Stimulated activated naive CD8-positive, alpha-beta T cell treated with anti-CD3 and anti-CD28 coated beads, Interleukin-15, Interleukin-2, amounts not matched to agents 100 ng/mL and 50 ng/mL, for 24 hours (primary cell): ENCODE results near the gene CP.
"Not testable (repeated sequence)": the region's sequence is repeated elsewhere in the genome, so short reads cannot be mapped to it uniquely, and the experiment has no call there.

Source experiments
- H3K27ac Mint-ChIP-seq: one replicate; pipeline ENCODE4 v1.8.0; 2021; ENCODE audit warnings: mild to moderate bottlenecking, mixed read lengths
- H3K27me3 Mint-ChIP-seq: one replicate; pipeline ENCODE4 v1.8.0; 2021; ENCODE audit warnings: mixed read lengths
- H3K36me3 Mint-ChIP-seq: one replicate; pipeline ENCODE4 v1.8.0; 2021; ENCODE audit warnings: low read depth, mixed read lengths
- H3K4me1 Mint-ChIP-seq: one replicate; pipeline ENCODE4 v1.8.0; 2021; ENCODE audit warnings: low read depth, mixed read lengths
- H3K4me3 Mint-ChIP-seq: one replicate; pipeline ENCODE4 v1.8.0; 2021; ENCODE audit warnings: mild to moderate bottlenecking, mixed read lengths
- H3K9me3 Mint-ChIP-seq: one replicate; pipeline ENCODE4 v1.8.0; 2021; ENCODE audit warnings: mixed read lengths

The CP gene

GRCh38 chr3:149215515-149215914 is 6.1 kb downstream of the CP start:
- Mint-ChIP-seq H3K4me1 (no peaks in the 10 kb centered on the region), H3K36me3 (no peaks in the 10 kb centered on the region), H3K4me3 (no peak overlapping the region), H3K27ac (no peak overlapping the region), H3K27me3 (no peaks in the 10 kb centered on the region), H3K9me3 (no peaks in the 10 kb centered on the region)

- no peak overlapping the region for H3K27ac Mint-ChIP-seq
- no peak overlapping the region for H3K4me3 Mint-ChIP-seq
- no peaks in the 10 kb centered on the region for H3K27me3 Mint-ChIP-seq
- no peaks in the 10 kb centered on the region for H3K9me3 Mint-ChIP-seq
- H3K36me3 Mint-ChIP-seq: no peaks in the 10 kb centered on the region
- no peaks in the 10 kb centered on the region for H3K4me1 Mint-ChIP-seq
These were observed 6.9 kb downstream of the CP start for GRCh38 chr3:149214702-149215101.

GRCh38 chr3:149212386-149212785 is 9.2 kb downstream of the CP start:
- H3K36me3 Mint-ChIP-seq: no peaks in the 10 kb centered on the region
- H3K4me1 Mint-ChIP-seq: no peaks in the 10 kb centered on the region
- H3K27ac Mint-ChIP-seq: no peak overlapping the region
- no peaks in the 10 kb centered on the region for H3K27me3 Mint-ChIP-seq
- H3K9me3 Mint-ChIP-seq: no peaks in the 10 kb centered on the region
- no peak overlapping the region for H3K4me3 Mint-ChIP-seq

- Mint-ChIP-seq H3K4me1 (peaks cover 2% of the 10 kb centered on the region), H3K4me3 (no peak overlapping the region), H3K27me3 (peaks cover 12% of the 10 kb centered on the region), H3K9me3 (no peaks in the 10 kb centered on the region), H3K27ac (no peak overlapping the region), H3K36me3 (no peaks in the 10 kb centered on the region)
These were observed 12.2 kb downstream of the CP start for GRCh38 chr3:149209431-149209830.

GRCh38 chr3:149207475-149207874 is 14.2 kb downstream of the CP start:
- peaks cover 14% of the 10 kb centered on the region for H3K4me1 Mint-ChIP-seq
- no peak overlapping the region for H3K4me3 Mint-ChIP-seq
- H3K27ac Mint-ChIP-seq: no peak overlapping the region
- peaks cover 20% of the 10 kb centered on the region for H3K27me3 Mint-ChIP-seq
- H3K36me3 Mint-ChIP-seq: no peaks in the 10 kb centered on the region
- no peaks in the 10 kb centered on the region for H3K9me3 Mint-ChIP-seq

GRCh38 chr3:149204390-149204991 is 17.1 kb downstream of the CP start:
- Mint-ChIP-seq H3K4me3 (no peak overlapping the region), H3K9me3 (no peaks in the 10 kb centered on the region), H3K36me3 (no peaks in the 10 kb centered on the region), H3K27ac (peak overlapping the region; percentile 1), H3K27me3 (peaks cover 20% of the 10 kb centered on the region), H3K4me1 (peaks cover 17% of the 10 kb centered on the region)

GRCh38 chr3:149203758-149204157 is 17.9 kb downstream of the CP start:
- H3K4me1 Mint-ChIP-seq: peaks cover 17% of the 10 kb centered on the region
- H3K9me3 Mint-ChIP-seq: no peaks in the 10 kb centered on the region
- H3K4me3 Mint-ChIP-seq: no peak overlapping the region
- H3K36me3 Mint-ChIP-seq: no peaks in the 10 kb centered on the region
- peaks cover 20% of the 10 kb centered on the region for H3K27me3 Mint-ChIP-seq
- H3K27ac Mint-ChIP-seq: peak overlapping the region; percentile 65

- no peak overlapping the region for H3K4me3 Mint-ChIP-seq
- H3K27ac Mint-ChIP-seq: no peak overlapping the region
- H3K4me1 Mint-ChIP-seq: peaks cover 15% of the 10 kb centered on the region
- H3K27me3 Mint-ChIP-seq: peaks cover 19% of the 10 kb centered on the region
- no peaks in the 10 kb centered on the region for H3K36me3 Mint-ChIP-seq
- H3K9me3 Mint-ChIP-seq: no peaks in the 10 kb centered on the region
These were observed 22.2 kb downstream of the CP start for GRCh38 chr3:149199474-149199873.

GRCh38 chr3:149198611-149199010 is 23.0 kb downstream of the CP start:
- H3K4me3 Mint-ChIP-seq: no peak overlapping the region
- H3K9me3 Mint-ChIP-seq: no peaks in the 10 kb centered on the region
- H3K27me3 Mint-ChIP-seq: peaks cover 13% of the 10 kb centered on the region
- H3K36me3 Mint-ChIP-seq: no peaks in the 10 kb centered on the region
- H3K27ac Mint-ChIP-seq: no peak overlapping the region
- peaks cover 7% of the 10 kb centered on the region for H3K4me1 Mint-ChIP-seq

- H3K27me3 Mint-ChIP-seq: peaks cover 13% of the 10 kb centered on the region
- no peak overlapping the region for H3K4me3 Mint-ChIP-seq
- no peaks in the 10 kb centered on the region for H3K36me3 Mint-ChIP-seq
- H3K4me1 Mint-ChIP-seq: peaks cover 3% of the 10 kb centered on the region
- H3K9me3 Mint-ChIP-seq: no peaks in the 10 kb centered on the region
- no peak overlapping the region for H3K27ac Mint-ChIP-seq
These were observed 24.0 kb downstream of the CP start for GRCh38 chr3:149197669-149198068.

GRCh38 chr3:149196805-149197592 is 24.6 kb downstream of the CP start:
- H3K4me3 Mint-ChIP-seq, H3K27ac Mint-ChIP-seq: not testable (repeated sequence)

GRCh38 chr3:149195221-149195620 is 26.4 kb downstream of the CP start:
- Mint-ChIP-seq H3K27ac (no peak overlapping the region), H3K4me3 (no peak overlapping the region), H3K9me3 (no peaks in the 10 kb centered on the region), H3K4me1 (no peaks in the 10 kb centered on the region), H3K36me3 (no peaks in the 10 kb centered on the region), H3K27me3 (peaks cover 18% of the 10 kb centered on the region)

More at GRCh38 chr3:149196805-149197592, 24.6 kb downstream of the CP start:
- H3K9me3 Mint-ChIP-seq, H3K36me3 Mint-ChIP-seq, H3K4me1 Mint-ChIP-seq: not testable (repeated sequence)
- H3K27me3 Mint-ChIP-seq: peaks cover 13% of the 10 kb centered on the region

GRCh38 chr3:149188494-149188893 is 33.1 kb downstream of the CP start:
- Mint-ChIP-seq H3K36me3 (no peaks in the 10 kb centered on the region), H3K9me3 (no peaks in the 10 kb centered on the region), H3K4me3 (no peak overlapping the region), H3K4me1 (no peaks in the 10 kb centered on the region), H3K27ac (no peak overlapping the region), H3K27me3 (peaks cover 13% of the 10 kb centered on the region)

- H3K27ac Mint-ChIP-seq: no peak overlapping the region
- no peaks in the 10 kb centered on the region for H3K36me3 Mint-ChIP-seq
- no peaks in the 10 kb centered on the region for H3K4me1 Mint-ChIP-seq
- H3K27me3 Mint-ChIP-seq: peaks cover 13% of the 10 kb centered on the region
- H3K4me3 Mint-ChIP-seq: no peak overlapping the region
- no peaks in the 10 kb centered on the region for H3K9me3 Mint-ChIP-seq
These were observed 34.9 kb downstream of the CP start for GRCh38 chr3:149186721-149187120.

GRCh38 chr3:149186219-149186618 is 35.4 kb downstream of the CP start:
- H3K36me3 Mint-ChIP-seq: no peaks in the 10 kb centered on the region
- H3K27ac Mint-ChIP-seq: no peak overlapping the region
- peaks cover 13% of the 10 kb centered on the region for H3K27me3 Mint-ChIP-seq

GRCh38 chr3:149181182-149181581 is 40.4 kb downstream of the CP start:
- H3K4me1 Mint-ChIP-seq: no peaks in the 10 kb centered on the region
- no peaks in the 10 kb centered on the region for H3K27me3 Mint-ChIP-seq
- no peaks in the 10 kb centered on the region for H3K9me3 Mint-ChIP-seq
- H3K36me3 Mint-ChIP-seq: peaks cover 4% of the 10 kb centered on the region
- H3K27ac Mint-ChIP-seq: no peak overlapping the region
- no peak overlapping the region for H3K4me3 Mint-ChIP-seq

More at GRCh38 chr3:149186219-149186618, 35.4 kb downstream of the CP start:
- H3K9me3 Mint-ChIP-seq: no peaks in the 10 kb centered on the region
- no peak overlapping the region for H3K4me3 Mint-ChIP-seq
- no peaks in the 10 kb centered on the region for H3K4me1 Mint-ChIP-seq
